ENCODE measurements around the gene RBM15. TPM values are rescaled to one million over a fixed set of nuclear protein-coding genes. Genes with fewer than 3 reads are reported as not detected.

RBM15 gene
- total and polyA plus RNA-seq, 2 experiments from 2014 or later: 20.8 to 84.0 TPM

GRCh38 chr1:110345480-110345879 is 6.3 kb downstream of the RBM15 start:
- Mint-ChIP-seq H3K27ac (no peak overlapping the region), H3K9me3 (no peaks in the 10 kb centered on the region), H3K27me3 (ENCODE audit: insufficient read depth, low read depth, poor library complexity) (no peaks in the 10 kb centered on the region), H3K36me3 (ENCODE audit: low read depth) (peaks cover 65% of the 10 kb centered on the region), H3K4me3 (peak overlapping the region; percentile 40), H3K4me1 (peaks cover 78% of the 10 kb centered on the region)
- Histone ChIP-seq H3K4me1 (ENCODE audit: insufficient read depth) (peaks cover 63% of the 10 kb centered on the region), H2AFZ (no peak overlapping the region), H3K9me2 (ENCODE audit: insufficient read depth) (no peaks in the 10 kb centered on the region), H3F3A (replicated peaks; ENCODE audit: low read depth) (no peaks in the 10 kb centered on the region), H3K4me2 (peak overlapping the region; percentile 89), H3K27me3 (ENCODE audit: insufficient read depth) (no peaks in the 10 kb centered on the region), H4K20me1 (replicated peaks; ENCODE audit: insufficient read depth) (peaks cover 94% of the 10 kb centered on the region), H3K36me3 (ENCODE audit: insufficient read depth) (no peaks in the 10 kb centered on the region; the same call in 1 of the 2 replicates), H3K79me2 (replicated peaks; ENCODE audit: insufficient read depth) (peaks cover 100% of the 10 kb centered on the region), H3K4me3 (peak overlapping the region; percentile 57), H3K27ac (ENCODE audit: low read depth) (no peak overlapping the region)
- TF ChIP-seq ZNF114 (CRISPR knock-in tag; IDR thresholded peaks at IDR 0.05) (no peak), EZH2phosphoT487 (IDR thresholded peaks at IDR 0.05; ENCODE audit: unreplicated experiment) (no peak), ZNF462 (CRISPR knock-in tag; IDR thresholded peaks at IDR 0.05) (no peak), POLR2AphosphoS5 (IDR thresholded peaks at IDR 0.05; ENCODE audit: low read depth) (no peak), JUNB (IDR thresholded peaks at IDR 0.05; ENCODE audit: unreplicated experiment) (no peak), CREB1 (CRISPR knock-in tag; IDR thresholded peaks at IDR 0.05; ENCODE audit: low read depth) (no peak), EZH2 (IDR thresholded peaks at IDR 0.05; ENCODE audit: low read depth, unreplicated experiment) (no peak), STAT1 (IDR thresholded peaks at IDR 0.05; ENCODE audit: unreplicated experiment) (no peak), NANOG (IDR thresholded peaks at IDR 0.05; ENCODE audit: borderline replicate concordance) (no peak), ZNF331 (CRISPR knock-in tag; IDR thresholded peaks at IDR 0.05; ENCODE audit: low read depth) (no peak)
- TF ChIP-seq, protein P1, sequence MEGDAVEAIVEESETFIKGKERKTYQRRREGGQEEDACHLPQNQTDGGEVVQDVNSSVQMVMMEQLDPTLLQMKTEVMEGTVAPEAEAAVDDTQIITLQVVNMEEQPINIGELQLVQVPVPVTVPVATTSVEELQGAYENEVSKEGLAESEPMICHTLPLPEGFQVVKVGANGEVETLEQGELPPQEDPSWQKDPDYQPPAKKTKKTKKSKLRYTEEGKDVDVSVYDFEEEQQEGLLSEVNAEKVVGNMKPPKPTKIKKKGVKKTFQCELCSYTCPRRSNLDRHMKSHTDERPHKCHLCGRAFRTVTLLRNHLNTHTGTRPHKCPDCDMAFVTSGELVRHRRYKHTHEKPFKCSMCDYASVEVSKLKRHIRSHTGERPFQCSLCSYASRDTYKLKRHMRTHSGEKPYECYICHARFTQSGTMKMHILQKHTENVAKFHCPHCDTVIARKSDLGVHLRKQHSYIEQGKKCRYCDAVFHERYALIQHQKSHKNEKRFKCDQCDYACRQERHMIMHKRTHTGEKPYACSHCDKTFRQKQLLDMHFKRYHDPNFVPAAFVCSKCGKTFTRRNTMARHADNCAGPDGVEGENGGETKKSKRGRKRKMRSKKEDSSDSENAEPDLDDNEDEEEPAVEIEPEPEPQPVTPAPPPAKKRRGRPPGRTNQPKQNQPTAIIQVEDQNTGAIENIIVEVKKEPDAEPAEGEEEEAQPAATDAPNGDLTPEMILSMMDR (conservative IDR thresholded peaks at IDR 0.05; ENCODE audit: low read depth in 2 of 2): no peak
- TF ChIP-seq, protein P2, sequence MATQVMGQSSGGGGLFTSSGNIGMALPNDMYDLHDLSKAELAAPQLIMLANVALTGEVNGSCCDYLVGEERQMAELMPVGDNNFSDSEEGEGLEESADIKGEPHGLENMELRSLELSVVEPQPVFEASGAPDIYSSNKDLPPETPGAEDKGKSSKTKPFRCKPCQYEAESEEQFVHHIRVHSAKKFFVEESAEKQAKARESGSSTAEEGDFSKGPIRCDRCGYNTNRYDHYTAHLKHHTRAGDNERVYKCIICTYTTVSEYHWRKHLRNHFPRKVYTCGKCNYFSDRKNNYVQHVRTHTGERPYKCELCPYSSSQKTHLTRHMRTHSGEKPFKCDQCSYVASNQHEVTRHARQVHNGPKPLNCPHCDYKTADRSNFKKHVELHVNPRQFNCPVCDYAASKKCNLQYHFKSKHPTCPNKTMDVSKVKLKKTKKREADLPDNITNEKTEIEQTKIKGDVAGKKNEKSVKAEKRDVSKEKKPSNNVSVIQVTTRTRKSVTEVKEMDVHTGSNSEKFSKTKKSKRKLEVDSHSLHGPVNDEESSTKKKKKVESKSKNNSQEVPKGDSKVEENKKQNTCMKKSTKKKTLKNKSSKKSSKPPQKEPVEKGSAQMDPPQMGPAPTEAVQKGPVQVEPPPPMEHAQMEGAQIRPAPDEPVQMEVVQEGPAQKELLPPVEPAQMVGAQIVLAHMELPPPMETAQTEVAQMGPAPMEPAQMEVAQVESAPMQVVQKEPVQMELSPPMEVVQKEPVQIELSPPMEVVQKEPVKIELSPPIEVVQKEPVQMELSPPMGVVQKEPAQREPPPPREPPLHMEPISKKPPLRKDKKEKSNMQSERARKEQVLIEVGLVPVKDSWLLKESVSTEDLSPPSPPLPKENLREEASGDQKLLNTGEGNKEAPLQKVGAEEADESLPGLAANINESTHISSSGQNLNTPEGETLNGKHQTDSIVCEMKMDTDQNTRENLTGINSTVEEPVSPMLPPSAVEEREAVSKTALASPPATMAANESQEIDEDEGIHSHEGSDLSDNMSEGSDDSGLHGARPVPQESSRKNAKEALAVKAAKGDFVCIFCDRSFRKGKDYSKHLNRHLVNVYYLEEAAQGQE (IDR thresholded peaks at IDR 0.05; ENCODE audit: unreplicated experiment): no peak
- TF ChIP-seq, protein P3, sequence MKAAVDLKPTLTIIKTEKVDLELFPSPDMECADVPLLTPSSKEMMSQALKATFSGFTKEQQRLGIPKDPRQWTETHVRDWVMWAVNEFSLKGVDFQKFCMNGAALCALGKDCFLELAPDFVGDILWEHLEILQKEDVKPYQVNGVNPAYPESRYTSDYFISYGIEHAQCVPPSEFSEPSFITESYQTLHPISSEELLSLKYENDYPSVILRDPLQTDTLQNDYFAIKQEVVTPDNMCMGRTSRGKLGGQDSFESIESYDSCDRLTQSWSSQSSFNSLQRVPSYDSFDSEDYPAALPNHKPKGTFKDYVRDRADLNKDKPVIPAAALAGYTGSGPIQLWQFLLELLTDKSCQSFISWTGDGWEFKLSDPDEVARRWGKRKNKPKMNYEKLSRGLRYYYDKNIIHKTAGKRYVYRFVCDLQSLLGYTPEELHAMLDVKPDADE (IDR thresholded peaks at IDR 0.05): no peak
- DNase-seq (ENCODE audit: low spot score) (no peak), ATAC-seq (no peak)
